ENCODE results near the gene LIPH.

DNA sequence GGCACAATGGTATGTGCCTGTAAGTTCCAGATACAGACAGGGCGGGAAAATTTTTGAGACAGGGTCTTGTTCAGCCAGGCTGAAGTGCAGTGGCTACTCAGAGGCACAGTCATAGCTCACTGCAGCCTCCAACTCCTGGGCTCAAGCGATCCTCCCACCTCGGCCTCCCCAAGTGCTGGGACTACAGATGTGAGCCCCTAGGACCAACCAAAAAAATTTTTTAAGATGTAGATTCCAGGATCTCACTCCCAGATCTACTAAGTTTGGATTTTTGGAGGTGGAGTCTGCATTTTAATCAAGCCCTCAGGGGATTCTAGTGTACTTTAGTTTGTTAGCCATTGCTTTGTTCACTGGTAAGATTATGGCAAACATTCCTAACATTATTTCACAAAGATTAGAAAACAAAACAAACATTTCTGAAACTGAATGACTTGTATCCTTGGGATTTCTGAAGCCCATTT is 2.7 kb downstream of the LIPH start:
- TF ChIP-seq, protein P1, sequence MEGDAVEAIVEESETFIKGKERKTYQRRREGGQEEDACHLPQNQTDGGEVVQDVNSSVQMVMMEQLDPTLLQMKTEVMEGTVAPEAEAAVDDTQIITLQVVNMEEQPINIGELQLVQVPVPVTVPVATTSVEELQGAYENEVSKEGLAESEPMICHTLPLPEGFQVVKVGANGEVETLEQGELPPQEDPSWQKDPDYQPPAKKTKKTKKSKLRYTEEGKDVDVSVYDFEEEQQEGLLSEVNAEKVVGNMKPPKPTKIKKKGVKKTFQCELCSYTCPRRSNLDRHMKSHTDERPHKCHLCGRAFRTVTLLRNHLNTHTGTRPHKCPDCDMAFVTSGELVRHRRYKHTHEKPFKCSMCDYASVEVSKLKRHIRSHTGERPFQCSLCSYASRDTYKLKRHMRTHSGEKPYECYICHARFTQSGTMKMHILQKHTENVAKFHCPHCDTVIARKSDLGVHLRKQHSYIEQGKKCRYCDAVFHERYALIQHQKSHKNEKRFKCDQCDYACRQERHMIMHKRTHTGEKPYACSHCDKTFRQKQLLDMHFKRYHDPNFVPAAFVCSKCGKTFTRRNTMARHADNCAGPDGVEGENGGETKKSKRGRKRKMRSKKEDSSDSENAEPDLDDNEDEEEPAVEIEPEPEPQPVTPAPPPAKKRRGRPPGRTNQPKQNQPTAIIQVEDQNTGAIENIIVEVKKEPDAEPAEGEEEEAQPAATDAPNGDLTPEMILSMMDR (IDR thresholded peaks at IDR 0.05 in 8 of 11, conservative IDR thresholded peaks at IDR 0.05 in 3 of 11): no peak
- TF ChIP-seq POLR2A (IDR thresholded peaks at IDR 0.05): no peak
- no peak for TF ChIP-seq POLR2AphosphoS5 (IDR thresholded peaks at IDR 0.05)
